GM18873 (cell line): ENCODE results near the gene PROCA1.
"Not testable (repeated sequence)": the region's sequence is repeated elsewhere in the genome, so short reads cannot be mapped to it uniquely, and the experiment has no call there.

Experiments
- ATAC-seq: cut with Tn5 transposase; IDR thresholded peaks from one replicate; pipeline ENCODE4 v1.9.1; 2021; ENCODE audit warnings: mild to moderate bottlenecking, moderate library complexity, moderate number of reproducible peaks; ENCODE audit not compliant: unreplicated experiment, low FRiP score

Gene PROCA1

GRCh38 chr17:28726226-28726626 lies 14.5 kb upstream of the PROCA1 start, which contains the start of gene TLCD1:
TSS of gene TLCD1 (minus strand) at chr17:28726233. CDS start at chr17:28726097, 136 bp downstream.
- no peak for ATAC-seq

- no peak for ATAC-seq
These were observed 14.1 kb upstream of the PROCA1 start for GRCh38 chr17:28725660-28726225.

GRCh38 chr17:28725166-28725659 lies 13.5 kb upstream of the PROCA1 start:
- ATAC-seq = no peak

- no peak for ATAC-seq
These were observed 12.9 kb upstream of the PROCA1 start for GRCh38 chr17:28724500-28725165.

- ATAC-seq = not testable (repeated sequence)
These were observed 12.3 kb upstream of the PROCA1 start for GRCh38 chr17:28723836-28724499.

GRCh38 chr17:28723159-28723835 lies 11.6 kb upstream of the PROCA1 start:
- no peak for ATAC-seq

GRCh38 chr17:28722417-28723158 lies 10.9 kb upstream of the PROCA1 start:
- no peak for ATAC-seq

GRCh38 chr17:28720997-28721329 lies 9.3 kb upstream of the PROCA1 start:
- ATAC-seq = not testable (repeated sequence)

GRCh38 chr17:28720247-28720996 lies 8.7 kb upstream of the PROCA1 start:
- ATAC-seq = no peak

GRCh38 chr17:28719021-28719433 lies 7.3 kb upstream of the PROCA1 start:
- ATAC-seq = no peak

GRCh38 chr17:28718333-28719020 lies 6.8 kb upstream of the PROCA1 start:
- no peak for ATAC-seq

- ATAC-seq = no peak
These were observed 6.1 kb upstream of the PROCA1 start, which contains the start of gene RAB34 for GRCh38 chr17:28717578-28718332. TSS of gene RAB34 (minus strand) at chr17:28717868. CDS start at chr17:28717266, 602 bp downstream.

- ATAC-seq = no peak
These were observed 5.3 kb upstream of the PROCA1 start for GRCh38 chr17:28716740-28717577.

GRCh38 chr17:28715217-28715616 lies 3.5 kb upstream of the PROCA1 start:
- ATAC-seq = no peak

GRCh38 chr17:28714281-28714680 lies 2.6 kb upstream of the PROCA1 start:
- ATAC-seq = no peak

GRCh38 chr17:28712705-28713415 lies 1.2 kb upstream of the PROCA1 start:
- ATAC-seq = no peak
